ENCODE results near the gene CUX1. TPM values are rescaled to one million over a fixed set of nuclear protein-coding genes. Genes with fewer than 3 reads are reported as not detected.
"Not testable (repeated sequence)": the region's sequence is repeated elsewhere in the genome, so short reads cannot be mapped to it uniquely, and the experiment has no call there.

The CUX1 gene
- polyA plus RNA-seq, 1 donor: 38.3 TPM

DNA sequence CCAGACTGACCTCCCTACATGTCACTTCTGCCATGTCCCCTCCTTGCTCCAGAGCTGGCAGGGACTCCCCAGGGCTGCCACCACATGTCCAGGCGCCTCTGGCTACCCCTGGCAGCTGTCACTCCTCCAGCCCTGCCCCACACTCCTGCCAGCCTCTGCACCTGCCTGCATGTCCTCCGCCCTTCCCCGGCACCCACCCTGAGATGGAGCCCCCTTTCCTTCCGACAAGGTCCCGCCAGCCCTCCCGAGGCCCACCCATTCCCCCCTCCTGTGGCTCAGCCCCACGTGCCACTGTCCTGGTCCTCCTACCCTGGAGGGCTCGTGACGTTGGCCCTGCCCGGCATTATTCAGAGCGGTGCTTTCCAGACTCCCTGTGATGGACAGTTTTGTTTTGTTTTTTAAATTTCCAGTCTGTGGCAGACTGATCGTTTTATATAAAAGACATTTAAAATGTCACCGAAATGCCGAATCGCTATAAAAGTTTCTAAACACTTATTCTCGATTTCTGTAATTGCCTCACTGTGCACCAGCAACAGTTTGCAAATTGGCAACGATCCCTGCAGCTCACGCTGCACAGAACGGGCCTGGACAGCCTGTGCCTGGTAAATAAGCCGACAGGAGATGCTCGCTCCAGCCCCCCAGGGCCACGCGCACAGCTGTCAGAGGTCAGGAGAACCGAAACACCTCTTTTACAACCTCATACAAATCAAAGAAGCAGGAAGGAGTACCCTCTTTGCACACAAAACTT is 358.2 kb downstream of the CUX1 start:
- DNase-seq (ENCODE audit: low read depth): no peak

DNA sequence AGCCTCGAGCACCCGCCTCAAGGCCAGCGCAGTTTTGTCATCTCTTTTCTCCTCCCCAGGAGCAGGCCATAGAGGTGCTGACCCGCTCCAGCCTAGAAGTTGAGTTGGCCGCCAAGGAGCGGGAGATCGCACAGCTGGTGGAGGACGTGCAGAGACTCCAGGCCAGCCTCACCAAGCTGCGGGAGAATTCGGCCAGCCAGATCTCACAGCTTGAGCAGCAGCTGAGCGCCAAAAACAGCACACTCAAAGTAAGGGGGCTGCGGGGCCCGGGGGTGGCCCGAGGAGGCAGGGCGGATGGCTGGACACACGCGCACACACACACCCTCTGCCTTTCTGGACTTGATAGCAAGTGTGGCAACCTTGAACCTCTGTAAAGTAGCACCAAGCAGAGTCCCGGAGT is 361.0 kb downstream of the CUX1 start:
- DNase-seq (ENCODE audit: low read depth): no peak

DNA sequence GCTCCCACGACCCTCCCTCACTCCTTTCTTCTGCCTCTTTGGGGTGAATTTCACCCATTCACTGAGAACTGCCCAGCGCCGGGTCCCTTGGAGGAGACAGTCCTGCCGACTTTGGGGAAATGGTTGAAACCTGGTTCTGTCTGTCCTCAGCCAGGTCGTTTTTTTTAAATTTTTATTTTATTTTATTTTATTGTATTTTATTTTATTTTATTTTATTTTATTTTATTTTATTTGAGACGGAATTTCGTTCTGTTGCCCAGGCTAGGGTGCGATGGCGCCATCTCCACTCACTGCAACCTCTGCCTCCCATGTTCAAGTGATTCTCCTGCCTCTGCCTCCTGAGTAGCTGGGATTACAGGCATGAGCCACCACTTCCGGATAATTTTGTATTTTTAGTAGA is 363.3 kb downstream of the CUX1 start:
- no peak for DNase-seq (ENCODE audit: low read depth)

DNA sequence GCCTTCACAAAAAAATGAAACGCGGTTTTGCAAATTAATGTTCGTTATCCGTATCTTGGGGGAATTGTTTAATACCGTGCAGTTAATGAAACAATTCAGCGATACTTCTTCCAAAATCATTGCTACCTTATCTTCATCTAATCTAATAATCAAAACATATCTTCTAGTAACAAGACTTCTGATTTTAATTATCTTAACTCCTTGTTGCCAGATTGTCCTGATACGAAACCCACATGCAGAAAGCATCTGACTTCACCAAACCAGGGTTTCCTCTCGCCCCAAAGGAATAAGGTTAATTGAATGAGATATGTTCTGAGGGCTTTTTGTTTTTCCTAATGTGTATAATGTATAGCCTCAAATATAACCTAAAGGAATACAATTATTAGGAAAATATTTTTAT is 364.1 kb downstream of the CUX1 start:
- no peak for DNase-seq (ENCODE audit: low read depth)

DNA sequence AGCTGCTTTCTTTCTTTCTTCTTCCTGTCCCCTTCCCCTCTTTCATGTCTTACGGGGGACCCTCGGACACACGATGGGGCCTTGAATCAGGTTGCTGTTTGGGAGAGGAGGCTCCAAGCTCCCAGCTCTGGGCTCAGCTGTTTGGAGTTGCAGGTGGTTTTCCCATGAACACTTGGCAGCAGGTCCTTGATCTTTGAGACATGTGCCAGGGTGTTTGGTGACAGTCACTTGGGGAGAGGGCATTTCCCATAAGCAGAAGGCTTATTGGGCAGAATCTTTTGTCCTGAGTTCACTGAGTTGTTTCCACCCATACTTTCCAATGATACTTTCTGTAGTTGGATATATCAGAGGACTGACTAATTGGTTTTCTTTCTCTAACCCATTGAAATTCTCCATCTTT is 364.6 kb downstream of the CUX1 start:
- DNase-seq (ENCODE audit: low read depth): no peak

DNA sequence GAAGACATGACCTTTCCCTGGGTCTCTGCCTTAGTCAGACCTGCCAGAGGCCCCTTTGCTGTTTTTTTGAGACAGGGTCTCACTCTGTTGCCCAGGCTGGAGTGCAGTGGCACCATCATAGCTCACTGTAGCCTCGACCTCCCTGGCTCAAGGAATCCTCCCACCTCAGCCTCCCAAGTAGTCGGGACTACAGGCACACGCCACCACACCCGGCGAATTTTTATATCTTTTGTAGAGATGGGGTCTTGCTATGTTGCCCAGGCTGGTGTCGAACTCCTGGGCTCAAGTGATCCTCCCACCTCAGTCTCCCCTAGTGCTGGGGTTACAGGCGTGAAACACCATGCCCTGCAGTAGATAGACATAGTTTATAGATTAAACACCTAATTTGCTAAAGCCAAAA is 366.4 kb downstream of the CUX1 start:
- DNase-seq (ENCODE audit: low read depth): not testable (repeated sequence)

DNA sequence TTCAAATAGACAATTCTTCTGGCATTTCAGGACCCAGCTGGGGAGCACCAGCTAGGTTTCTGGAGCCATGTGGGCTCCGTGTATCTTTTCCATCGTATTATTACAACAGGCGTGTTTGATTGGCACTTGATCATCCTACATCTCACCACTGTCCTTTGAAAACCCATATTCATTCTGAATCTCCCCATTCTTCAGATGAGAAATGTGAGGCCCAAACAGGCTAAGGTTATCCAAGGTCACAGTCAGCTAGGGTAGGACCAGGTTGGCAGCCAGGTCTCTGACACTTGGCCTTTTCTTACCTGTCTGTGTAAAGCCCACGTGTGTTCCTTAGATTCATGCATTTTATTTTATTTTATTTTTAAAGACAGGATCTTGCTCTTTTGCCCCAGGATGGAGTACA is 366.9 kb downstream of the CUX1 start:
- no peak for DNase-seq (ENCODE audit: low read depth)

DNA sequence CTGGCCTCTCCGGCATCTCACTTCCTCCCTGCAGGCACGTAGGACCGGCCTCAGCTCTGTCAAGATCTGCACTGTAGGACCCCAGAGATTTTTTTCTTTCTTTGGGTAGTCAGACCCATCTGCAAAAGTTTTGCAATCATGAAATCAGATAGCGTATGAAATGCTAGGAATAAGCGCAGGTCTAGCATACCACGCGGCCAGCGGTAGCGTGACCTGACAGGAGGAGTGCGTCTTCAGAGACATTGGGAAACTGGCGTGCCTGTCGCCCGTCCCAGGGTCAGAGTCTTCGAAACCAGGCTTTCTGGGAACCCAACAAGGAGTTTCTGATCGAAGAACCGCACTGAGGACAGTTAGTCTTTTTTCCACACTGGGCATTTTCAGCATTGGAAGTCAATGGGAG is 368.4 kb downstream of the CUX1 start:
- DNase-seq (ENCODE audit: low read depth): no peak

DNA sequence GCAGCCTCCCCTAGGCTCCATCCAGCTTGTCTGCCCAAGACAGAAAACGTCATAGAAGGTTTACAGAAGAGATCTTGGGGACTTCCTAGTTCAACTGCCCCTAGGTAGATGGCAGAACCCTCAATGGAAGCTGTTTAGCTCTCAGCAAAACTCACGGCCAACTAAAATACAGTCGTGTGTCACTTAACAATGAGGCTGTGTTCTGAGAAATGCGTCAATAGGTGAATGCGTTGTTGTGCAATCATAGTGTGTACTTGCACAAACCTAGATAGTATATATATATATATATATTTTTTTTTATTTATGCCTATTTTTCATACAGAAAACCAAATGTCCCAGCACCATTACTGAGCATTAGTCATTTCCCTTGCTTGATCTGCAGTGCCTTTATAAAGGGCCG is 368.9 kb downstream of the CUX1 start:
- DNase-seq (ENCODE audit: low read depth): no peak

DNA sequence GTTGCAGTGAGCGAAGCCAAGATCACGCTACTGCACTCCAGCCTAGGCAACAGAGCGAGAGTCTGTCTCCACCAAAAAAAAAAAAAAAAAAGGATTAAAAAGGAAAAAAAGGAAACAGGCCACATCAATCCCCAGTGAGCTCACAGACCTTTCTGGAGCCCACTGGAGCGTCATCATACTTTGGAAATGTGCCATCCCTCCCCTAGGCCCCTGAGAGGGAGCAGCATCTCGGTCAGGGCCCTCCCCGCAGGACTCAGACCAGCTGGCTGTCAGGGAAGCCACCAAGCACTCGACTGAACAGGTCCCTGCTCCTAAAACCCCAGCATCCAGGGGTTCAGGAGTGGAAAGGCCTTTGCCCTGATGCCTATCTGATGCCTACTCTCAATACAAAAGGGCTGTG is 371.3 kb downstream of the CUX1 start:
- no peak for DNase-seq (ENCODE audit: low read depth)

DNA sequence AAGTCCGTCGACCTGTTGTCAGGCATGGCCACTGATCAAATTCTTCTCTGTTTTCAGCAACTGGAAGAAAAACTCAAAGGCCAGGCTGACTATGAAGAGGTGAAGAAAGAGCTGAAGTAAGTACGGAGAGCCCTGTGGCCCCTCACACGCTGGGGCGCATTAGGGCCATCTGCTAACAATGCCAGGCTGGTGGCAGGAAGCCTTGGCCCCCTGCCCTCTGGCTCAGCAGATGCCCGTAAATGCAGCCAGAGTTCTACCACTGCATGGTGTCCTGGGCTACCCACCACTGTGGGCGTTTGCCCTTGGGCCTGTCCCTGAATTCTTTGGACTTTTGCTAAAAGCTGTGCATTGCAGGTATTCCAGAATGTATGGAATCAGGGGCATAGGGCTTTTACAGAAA is 372.3 kb downstream of the CUX1 start:
- no peak for DNase-seq (ENCODE audit: low read depth)

DNA sequence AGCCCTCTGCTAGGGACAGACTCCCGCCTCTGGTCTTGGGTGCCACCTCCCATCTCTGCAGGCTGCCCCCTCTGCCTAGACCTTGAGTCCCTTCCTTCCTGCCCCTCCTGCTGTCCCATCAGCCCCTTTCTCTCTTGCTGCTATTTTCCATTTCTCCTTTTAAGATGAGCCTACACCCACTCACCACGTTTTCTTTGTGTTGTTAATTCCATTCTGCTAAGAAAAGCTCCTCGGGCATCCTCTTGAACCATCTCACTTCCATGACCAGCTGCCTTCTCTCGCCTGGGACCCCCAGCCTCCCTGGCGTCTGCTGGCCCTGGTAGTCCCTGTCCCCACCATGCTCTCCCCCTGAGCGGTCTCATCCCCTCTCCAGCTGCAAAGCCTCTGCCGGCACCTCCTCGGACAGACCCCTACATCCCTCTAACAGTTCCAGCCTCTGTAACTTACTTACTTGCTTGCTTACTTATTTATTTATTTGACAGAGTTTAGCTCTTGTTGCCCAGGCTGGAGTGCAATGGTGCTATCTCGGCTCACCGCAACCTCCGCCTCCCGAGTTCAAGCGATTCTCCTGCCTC is 373.4 kb downstream of the CUX1 start:
- DNase-seq (ENCODE audit: low read depth): no peak

DNA sequence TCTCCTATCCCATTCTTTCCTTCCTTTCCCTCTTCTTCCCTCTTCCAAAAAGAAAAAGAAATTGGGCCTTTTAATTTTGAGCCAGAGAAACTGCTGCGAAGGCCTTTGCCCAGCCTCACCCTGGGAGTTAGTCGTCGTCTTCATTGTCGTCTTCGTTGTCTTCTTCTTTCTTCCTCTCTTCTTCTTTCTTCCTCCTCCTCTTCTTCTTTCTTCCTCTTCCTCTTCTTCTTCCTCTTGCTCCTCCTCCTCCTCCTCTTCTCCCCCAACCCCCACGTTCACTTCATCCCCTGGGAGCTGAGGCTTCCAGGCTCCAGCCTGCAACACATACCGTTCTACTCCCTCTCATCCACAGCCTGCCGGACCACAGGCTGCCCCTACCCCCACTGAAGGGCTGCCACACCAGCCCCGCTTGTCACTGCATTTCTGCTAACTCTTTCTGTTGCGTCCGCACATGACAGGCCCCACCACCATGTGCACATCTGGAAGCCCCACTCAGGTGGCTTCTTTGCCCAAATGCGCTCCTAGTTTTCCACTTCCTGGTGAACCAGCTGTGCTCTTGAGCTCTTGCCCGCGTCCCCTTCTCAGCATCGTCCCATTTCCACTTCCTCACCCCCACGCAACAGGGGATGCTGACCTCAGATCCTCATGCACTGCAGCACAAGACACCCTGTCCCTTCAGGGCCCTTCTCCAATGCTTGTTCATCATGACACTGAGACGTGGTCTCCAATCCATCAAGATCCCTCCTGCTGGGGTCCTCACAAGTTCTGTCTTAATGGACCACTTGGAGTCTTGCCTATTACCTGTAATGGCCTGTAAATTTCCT is 374.3 kb downstream of the CUX1 start:
- no peak for DNase-seq (ENCODE audit: low read depth)

DNA sequence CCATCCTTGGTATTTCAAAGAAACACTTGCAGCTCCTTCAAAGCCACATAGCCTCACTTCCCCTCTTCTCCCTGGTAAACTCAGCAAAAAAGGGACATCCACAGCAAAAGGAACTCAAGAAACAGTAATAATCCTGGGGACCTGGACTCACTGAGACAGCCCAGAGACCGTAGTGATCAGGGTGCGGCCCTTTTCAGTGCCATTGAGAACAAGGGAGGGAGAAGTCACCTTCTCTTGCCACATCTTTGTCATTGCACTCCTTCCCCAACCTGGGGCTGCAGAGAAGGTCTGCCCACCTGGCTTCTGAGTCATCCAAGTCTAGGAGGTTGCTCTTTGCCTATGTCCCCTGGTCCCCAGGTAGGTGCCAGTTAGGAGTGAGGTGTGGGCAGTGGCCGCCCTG is 375.4 kb downstream of the CUX1 start:
- DNase-seq (ENCODE audit: low read depth): no peak

DNA sequence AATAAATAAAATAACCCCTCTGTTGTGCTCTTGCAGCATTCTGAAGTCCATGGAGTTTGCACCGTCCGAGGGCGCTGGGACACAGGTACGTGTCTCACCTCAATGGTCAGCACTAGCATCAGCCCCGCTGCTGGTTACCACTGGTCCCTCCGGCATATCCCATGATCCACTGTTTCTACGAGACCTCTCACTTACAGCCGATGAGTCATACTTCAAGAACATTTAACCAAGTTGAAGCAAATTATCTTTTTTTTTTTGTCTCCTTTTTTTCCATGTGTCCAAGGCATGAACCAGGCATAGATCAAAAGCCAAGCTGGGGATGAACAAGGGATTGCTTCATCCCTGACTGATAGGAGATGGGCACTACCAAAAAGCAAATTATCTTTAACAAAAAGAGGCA is 376.4 kb downstream of the CUX1 start:
- no peak for DNase-seq (ENCODE audit: low read depth)

DNA sequence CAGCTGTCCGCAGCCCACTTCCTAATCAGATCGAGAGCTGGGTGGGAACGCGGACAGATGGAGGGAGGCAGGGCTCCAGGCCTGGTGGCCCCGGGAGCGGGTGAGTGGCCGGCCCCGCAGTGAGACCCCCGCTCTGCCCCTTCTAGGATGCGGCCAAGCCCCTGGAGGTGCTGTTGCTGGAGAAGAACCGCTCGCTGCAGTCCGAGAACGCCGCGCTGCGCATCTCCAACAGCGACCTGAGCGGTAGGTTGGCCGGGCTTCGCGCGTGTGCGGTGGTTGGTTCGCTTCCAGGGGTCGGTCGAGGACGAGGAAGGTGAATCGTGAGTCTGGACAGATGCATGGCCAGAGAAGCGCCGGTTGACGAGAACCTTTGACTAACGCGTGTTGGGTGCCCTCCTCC is 377.9 kb downstream of the CUX1 start:
- no peak for DNase-seq (ENCODE audit: low read depth)

DNA sequence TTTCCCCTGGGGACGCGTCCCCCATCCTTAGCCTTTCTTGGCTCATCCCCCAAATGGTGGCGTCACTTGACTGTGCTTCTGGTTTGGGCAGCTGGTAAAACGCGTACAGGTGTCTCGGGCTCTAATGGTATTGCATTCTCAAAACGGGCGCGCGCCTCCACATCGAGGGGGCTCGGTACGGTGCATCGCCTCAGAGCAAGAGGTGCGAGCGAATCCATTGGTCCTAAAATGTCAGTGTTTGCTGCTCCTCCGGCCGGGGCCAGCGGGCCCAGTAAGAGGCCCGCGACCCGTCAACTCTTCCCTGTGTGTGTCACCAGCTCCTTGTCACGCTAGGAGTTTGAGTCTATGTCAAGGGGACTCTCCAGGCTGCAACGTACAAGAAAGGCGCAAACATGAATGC is 378.6 kb downstream of the CUX1 start:
- no peak for DNase-seq (ENCODE audit: low read depth)

DNA sequence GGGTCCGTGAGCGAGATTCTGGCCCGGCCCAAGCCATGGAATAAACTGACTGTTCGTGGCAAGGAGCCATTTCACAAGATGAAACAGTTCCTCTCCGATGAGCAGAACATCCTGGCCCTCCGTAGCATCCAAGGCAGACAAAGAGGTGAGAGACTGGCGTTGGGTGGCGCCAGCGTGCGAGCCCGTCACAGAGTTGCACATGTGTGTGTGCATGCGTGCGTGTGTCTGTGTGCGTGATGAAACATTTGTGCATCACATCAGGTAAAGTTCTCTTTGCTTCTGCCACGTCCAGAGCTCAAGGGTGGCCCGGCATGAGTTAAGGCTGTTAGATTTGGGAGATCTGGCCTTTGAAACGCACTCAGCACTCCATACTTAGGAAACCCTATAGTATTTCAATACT is 379.7 kb downstream of the CUX1 start:
- no peak for DNase-seq (ENCODE audit: low read depth)

DNA sequence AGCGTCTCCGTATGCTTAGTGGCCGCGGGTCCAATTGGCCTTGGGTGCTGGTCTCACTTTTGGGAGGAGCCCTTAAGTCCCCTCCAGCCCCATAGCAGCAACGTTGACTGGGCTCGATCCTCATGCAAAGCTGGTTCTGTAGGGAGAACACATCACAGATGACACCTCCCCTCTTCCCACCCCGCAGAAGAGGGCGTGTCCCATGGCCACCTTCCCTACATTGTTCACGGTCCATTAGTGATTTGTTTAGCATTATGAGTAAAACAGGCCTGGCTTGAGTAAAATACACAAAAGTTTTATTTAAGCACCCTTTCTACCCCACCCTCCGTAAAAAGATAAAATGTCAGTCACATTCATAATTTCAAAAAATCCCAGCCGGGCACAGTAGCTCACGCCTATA is 380.2 kb downstream of the CUX1 start:
- DNase-seq (ENCODE audit: low read depth): no peak

DNA sequence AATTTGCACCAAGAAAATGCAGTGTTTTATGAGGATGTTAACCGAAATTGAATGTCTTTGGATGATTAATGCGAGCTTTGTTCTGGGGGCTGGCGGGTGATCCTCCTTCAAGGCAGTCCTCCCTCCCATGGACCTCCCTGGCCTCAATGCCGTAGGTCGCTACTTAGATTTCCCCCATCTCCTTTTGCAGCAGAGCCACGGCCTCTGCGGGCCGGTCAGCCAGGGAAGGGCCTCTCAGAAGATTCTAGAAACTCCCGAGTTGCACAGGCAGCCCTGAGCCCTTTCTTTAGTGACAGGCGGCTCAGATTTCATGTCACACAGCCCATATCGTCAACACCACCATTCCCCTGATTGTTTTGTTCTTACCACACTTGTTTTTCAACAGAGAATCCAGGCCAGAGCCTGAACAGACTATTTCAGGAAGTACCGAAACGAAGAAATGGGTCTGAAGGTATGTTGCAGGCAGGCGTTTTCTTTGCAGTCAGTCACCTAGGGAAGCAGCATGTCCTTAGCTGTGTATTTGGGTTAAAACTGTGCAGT is 381.1 kb downstream of the CUX1 start:
- no peak for DNase-seq (ENCODE audit: low read depth)

DNA sequence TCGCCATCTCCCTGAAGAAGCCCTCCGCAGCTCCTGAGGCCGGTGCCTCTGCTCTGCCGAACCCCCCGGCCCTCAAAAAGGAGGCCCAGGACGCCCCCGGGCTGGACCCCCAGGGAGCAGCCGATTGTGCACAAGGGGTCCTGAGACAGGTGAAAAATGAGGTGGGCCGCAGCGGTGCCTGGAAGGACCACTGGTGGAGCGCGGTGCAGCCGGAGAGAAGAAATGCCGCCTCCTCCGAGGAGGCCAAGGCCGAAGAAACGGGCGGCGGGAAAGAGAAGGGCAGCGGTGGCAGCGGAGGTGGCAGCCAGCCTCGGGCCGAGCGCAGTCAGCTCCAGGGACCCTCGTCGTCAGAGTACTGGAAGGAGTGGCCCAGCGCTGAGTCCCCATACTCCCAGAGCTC is 384.1 kb downstream of the CUX1 start:
- no peak for DNase-seq (ENCODE audit: low read depth)

DNA sequence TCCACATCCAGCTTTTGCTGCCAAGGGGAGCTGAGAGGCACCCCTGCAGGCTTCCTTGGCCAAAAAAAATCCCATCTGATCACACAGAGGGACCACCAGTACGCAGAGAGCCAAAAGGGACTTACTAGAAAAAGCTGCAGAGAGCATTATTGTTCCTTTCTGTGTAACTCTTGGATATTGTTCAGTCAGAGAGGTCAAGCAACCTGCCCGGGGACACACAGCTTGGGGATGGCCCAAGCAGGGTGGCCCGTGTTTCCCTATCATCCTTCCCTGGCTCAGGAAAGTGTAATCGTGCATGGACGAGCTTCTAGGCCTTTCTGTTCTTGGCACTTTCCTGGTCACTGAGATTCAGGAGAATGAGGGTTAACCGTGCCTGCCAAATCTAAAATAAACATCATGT is 385.1 kb downstream of the CUX1 start:
- DNase-seq (ENCODE audit: low read depth): no peak

DNA sequence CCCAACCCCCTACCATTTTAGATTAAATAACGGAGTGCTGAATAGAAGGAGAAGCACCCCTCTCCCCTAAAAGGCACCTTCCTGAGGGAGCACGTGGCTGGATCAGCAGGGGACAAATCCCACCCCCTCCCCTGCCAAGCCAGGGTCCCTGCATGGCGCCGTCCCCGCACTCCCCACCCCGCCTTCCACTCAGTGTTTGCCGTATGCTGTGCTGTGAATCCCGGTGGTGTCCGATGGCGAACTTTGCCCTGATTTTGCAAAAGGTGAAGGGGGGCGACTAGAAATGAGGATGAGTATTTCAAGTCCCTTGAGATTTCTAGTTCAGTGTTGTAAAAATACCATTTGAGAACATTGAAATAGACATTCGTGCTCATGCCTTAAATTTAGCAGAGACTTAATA is 385.8 kb downstream of the CUX1 start:
- DNase-seq (ENCODE audit: low read depth): no peak
